ENCODE data around the gene RIMKLB.
"Not testable (repeated sequence)": the region's sequence is repeated elsewhere in the genome, so short reads cannot be mapped to it uniquely, and the experiment has no call there.

RIMKLB gene

DNA sequence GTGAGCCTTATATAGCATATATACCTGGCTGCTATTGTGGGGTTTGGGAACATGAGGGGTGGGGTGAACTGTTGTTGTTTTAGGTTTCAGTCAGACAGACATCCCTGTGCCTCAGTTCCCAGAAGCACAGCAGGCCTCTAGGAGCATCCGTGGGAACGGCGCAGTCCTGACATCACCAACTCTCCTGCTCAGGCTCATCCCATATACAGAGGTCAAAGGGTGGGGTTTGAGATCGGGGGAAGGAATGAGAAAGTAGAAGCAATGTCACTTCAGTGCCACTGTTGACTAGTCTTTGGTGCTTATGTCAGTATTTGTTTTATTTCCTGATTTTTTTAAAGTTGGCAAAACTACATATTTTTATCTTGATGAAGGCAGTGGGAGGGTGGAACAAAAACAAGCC is 81.5 kb downstream of the RIMKLB start:
- DNase-seq (ENCODE audit: low read depth) = no peak

DNA sequence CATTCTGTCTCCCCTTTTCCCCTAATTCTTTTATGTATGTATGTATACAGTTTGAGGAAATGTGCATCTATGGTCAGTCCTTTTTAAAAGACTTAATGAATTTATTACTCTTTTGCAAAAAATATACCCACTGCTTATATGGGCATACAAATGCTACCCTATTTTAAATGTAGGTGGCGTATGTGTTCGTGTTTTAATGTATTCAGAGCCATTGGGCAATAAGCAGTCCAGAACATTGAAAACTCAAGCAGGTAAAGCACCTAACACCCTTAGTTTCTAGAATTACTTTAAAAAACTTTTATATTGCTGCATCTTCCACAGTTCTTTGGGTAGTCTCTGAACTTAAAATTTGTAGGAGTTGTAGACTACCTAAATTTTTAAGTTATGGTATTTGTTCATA is 82.1 kb downstream of the RIMKLB start:
- DNase-seq (ENCODE audit: low read depth) = no peak

DNA sequence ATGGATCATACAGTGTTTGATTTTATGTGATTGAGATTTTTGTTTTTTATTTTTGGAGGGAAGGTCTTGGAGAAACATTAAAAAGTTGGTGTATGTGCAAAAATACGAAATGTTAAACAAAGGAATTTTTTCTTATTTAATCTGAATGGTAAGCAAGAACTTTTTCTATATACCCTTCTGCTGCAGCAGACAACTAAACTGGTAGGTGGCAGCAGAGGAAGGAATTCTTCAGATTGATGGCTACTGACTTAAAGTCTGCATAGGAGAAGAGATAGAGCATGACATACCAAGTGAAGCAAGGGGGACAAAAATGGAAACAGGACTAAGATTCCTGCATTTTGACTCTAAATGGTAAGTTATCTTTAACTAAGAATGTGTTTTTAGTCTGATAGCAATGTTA is 82.6 kb downstream of the RIMKLB start:
- no peak for DNase-seq (ENCODE audit: low read depth)

DNA sequence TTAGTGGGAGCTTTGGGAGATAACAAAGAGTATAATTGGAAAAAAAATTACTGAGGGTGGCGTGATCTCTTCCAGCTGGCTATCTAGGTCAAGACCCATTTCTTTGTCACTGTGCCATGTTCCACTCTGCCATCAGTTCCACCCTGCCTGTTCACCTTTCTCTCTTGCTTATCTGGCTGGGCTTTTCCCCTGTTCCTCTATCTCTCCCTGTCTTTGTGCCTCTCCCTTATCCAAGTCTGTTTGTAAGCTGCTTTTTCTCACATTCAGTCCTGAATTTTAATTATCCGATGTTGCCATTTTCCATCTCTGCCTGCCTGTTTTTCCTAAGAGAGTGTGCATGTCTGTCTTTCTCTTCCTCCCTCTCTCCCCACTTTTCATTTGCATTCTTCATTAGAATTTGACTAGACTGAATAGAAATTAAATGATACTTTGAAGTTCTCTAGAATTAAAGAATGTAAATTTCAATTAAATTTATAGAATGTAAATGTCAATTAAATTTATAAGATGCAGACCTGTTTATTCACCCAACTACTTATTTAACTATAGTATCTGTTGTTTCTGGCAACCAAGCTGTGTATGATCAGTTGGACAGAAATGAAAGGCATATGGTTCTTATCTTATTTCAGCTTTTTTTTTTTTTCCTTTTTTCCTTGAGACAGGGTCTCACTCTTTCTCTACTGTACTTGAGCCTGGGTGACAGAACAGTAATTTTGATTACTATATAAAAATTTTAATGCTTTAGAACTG is 83.8 kb downstream of the RIMKLB start:
- no peak for DNase-seq (ENCODE audit: low read depth)

DNA sequence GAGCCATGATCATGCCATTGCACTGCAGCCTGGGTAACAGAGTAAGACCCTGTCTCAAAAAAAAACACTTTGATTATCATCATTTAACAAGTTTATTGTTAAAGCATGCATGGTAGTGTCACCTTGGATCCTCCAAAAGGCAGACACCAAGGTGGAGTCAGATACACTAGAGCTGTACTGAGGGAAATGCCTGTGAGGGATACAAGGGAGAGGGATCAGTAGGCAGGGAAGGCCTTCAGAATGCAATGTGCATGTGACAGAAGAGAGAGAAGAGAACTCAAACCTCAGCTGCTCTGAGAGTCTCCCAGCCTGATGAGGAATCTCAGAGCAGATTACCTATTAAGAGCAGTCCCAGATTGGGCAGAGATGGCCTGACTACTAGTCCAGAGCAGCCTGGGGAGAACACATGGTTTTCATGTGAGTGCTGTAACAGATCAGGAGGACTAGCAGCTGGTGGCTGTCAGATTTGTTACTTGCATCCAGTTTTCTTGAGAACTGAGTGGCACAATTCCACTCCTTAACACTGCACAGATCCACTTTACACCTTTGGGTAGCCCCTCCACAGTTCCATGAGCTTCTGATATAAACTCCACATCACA is 86.6 kb downstream of the RIMKLB start:
- DNase-seq (ENCODE audit: low read depth) = no peak

DNA sequence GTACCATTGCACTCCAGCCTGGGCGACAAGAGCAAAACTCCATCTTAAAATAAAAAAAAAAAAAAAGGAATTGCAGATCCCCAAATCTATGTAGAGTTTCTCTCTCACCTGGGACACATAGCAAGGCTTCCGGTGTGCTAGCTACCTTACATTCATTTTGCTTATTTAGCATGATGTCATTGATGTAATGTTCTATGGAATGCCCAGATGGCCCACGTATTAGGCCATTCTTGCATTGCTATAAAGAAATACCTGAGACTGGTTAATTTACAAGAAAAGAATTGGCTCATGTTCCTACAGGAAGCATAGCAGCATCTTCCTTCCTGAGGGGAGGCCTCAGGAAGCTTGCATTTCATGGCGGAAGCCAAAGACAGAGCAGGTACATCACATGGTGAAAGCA is 87.7 kb downstream of the RIMKLB start:
- DNase-seq (ENCODE audit: low read depth) = no peak

DNA sequence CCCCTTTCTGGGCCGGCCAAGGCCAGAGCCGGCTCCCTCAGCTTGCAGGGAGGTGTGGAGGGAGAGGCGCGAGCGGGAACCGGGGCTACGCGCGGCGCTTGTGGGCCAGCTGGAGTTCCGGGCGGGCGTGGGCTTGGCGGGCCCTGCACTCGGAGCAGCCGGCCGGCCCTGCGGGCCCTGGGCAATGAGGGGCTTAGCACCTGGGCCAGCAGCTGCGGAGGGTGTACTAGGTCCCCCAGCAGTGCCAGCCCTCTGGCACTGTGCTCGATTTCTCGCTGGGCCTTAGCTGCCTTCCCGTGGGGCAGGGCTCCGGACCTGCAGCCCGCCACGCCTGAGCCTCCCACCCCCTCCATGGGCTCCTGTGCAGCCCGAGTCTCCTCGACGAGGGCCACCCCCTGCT is 89.4 kb downstream of the RIMKLB start:
- DNase-seq (ENCODE audit: low read depth) = not testable (repeated sequence)

DNA sequence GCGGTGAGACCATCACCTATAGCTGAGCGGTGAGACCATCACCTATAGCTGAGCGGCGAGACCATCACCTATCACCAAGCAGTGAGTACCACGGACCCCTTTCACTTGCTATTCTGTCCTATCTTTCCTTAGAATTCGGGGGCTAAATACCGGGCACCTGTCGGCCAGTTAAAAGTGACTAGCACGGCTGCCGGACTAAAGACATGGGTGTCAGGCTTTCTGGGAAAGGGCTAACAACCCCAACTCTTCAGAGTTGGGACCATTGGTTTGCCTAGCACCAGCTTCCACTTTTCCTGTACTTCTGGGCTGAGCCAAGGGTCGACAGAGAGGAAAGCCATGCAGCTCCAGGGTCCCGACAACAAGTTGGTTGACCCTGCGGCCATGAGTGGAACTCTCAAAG is 90.9 kb downstream of the RIMKLB start:
- DNase-seq (ENCODE audit: low read depth) = not testable (repeated sequence)

DNA sequence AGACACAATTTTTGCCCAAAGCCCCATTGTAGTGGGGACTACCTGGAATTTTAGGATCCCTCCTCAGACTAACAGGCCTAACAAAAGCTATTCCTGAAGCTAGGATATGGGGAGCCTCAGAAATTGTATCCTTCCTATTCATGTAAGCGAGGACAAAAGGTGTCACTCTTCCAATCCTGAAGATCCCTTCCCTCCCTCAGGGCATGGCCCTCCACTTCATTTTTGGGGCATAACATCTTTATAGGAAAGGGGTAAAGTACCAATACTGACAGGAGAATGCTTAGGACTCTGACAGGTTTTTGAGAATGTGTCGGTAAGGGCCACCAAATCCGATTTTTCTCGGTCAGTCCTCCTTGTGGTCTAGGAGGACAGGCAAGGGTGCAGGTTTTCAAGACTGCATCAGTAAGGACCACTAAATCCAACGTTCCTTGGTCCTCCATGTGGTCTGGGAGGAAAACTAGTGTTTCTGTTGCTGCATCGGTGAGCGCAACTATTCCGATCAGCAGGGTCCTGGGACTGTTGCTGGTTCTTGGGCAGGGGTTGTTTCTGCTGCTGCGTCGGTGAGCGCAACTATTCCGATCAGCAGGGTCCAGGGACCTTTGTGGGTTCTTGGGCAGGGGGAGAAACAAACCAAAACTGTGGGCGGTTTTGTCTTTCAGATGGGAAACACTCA is 91.7 kb downstream of the RIMKLB start:
- not testable (repeated sequence) for DNase-seq (ENCODE audit: low read depth)

DNA sequence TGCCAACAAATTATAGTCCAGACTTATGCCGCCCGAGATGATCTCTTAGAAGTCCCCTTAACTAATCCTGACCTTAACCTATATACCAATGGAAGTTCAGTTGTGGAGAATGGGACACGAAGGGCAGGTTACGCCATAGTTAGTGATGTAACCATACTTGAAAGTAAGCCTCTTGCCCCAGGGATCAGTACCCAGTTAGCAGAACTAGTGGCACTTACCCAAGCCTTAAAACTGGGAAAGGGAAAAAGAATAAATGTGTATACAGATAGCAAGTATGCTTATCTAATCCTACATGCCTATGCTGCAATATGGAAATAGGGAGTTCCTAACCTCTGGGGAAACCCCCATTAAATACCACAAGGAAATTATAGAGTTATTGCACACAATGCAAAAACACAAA is 95.4 kb downstream of the RIMKLB start:
- not testable (repeated sequence) for DNase-seq (ENCODE audit: low read depth)

DNA sequence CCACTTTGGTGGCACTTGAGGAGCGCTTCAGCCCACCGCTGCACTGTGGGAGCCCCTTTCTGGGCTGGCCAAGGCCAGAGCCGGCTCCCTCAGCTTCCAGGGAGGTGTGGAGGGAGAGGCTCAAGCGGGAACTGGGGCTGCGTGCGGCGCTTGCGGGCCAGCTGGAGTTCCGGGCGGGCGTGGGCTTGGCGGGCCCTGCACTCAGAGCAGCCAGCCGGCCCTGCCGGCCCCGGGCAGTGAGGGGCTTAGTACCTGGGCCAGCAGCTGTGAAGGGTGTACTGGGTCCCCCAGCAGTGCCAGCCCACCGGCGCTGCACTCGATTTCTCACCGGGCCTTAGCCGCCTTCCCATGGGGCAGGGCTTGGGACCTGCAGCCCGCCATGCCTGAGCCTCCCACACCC is 96.8 kb downstream of the RIMKLB start:
- not testable (repeated sequence) for DNase-seq (ENCODE audit: low read depth)

DNA sequence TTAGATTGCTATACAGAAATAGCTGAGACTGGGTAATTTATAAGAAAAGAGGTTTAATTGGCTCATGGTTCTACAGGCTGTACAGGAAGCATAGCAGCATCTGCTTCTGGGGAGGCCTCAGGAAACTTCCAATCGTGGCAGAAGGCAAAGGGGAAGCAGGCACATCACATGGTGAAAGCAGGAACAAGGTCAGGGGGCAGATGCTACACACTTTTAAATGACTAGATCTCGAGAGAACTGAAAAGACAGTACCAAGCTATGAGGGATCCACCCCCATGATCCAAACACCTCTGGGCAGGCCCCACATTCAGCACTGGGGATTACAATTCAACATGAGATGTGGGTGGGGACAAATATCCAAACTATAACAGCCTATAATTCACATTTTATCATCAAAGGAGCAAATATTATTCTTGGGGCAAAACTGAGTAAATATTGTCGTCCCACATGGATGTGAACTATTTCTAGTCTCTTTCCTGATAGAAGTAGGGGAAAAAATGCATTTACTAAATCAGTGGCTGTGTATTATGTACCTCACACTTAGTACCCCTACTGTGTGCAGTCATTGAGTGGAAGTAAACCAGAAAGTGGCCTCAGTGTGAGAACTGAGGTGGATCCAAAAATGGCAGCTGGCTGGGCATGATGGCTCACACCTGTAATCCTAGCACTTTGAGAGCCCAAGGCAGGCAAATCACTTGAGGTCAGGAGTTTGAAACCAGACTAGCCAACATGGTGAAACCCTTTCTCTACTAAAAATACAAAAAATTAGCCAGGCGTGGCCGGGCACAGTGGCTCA is 99.2 kb downstream of the RIMKLB start:
- DNase-seq (ENCODE audit: low read depth) = no peak

DNA sequence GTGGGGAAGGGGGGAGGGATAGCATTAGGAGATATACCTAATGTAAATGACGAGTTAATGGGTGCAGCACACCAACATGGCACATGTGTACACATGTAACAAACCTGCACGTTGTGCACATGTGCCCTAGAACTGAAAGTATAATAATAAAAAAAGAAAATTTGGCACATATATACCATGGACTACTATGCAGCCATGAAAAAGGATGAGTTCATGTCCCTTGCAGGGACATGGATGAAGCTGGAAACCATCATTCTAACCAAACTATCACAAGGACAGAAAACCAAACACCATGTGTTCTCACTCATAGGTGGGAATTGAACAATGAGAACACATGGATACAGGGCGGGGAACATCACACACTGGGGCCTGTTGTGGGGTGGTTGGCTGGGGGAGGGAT is 103.4 kb downstream of the RIMKLB start:
- DNase-seq (ENCODE audit: low read depth) = not testable (repeated sequence)

DNA sequence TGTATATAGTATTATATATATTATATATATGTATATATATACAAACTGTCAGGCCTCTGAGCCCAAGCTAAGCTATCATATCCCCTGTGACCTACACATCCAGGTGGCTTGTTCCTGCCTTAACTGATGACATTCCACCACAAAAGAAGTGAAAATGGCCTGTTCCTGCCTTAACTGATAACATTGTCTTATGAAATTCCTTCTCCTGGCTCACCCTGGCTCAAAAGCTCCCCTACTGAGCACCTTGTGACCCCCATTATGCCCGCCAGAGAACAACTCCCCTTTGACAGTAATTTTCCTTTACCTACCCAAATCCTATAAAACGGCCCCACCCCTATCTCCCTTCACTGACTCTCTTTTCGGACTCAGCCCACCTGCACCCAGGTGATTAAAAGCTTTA is 107.0 kb downstream of the RIMKLB start:
- DNase-seq (ENCODE audit: low read depth) = not testable (repeated sequence)

DNA sequence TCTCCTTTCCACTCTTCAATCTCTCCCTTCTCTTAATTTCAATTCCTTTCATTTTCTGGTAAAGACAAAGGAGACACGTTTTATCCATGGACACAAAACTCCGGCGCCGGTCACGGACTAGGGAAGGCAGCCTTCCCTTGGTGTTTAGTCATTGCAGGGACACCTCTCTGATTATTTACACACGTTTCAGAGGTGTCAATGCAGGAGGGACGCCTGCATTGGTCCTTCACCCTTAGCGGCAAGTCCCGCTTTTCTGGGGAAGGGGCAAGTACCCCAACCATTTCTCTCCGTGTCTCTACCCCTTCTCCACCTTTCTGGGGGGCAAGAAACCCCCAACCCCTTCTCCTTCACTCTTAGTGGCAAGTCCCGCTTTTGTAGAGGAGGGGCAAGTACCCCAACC is 107.7 kb downstream of the RIMKLB start:
- not testable (repeated sequence) for DNase-seq (ENCODE audit: low read depth)

DNA sequence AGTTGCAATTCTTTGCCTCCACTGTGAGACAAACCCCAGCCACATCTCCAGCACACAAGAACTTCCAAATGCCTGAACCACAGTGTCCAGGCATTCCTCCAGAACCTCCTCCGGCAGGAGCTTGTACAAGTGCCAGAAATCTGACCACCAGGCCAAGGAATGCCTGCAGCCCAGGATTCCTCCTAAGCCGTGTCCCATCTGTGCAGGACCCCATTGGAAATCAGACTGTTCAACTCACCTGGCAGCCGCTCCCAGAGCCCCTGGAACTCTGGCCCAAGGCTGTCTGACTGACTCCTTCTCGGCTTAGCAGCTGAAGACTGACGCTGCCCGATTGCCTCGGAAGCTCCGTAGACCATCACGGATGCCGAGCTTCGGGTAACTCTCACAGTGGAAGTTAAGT is 109.3 kb downstream of the RIMKLB start:
- DNase-seq (ENCODE audit: low read depth) = not testable (repeated sequence)

DNA sequence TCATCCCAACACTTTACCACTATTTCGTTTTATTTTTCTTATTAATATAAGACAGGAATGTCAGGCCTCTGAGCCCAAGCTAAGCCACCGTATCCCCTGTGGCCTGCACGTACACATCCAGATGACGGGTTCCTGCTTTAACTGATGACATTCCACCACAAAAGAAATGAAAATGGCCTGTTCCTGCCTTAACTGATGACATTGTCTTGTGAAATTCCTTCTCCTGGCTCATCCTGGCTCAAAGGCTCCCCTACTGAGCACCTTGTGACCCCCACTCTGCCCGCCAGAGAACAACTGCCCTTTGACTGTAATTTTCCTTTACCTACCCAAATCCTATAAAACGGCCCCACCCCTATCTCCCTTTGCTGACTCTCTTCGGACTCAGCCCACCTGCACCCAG is 112.3 kb downstream of the RIMKLB start:
- DNase-seq (ENCODE audit: low read depth) = not testable (repeated sequence)

DNA sequence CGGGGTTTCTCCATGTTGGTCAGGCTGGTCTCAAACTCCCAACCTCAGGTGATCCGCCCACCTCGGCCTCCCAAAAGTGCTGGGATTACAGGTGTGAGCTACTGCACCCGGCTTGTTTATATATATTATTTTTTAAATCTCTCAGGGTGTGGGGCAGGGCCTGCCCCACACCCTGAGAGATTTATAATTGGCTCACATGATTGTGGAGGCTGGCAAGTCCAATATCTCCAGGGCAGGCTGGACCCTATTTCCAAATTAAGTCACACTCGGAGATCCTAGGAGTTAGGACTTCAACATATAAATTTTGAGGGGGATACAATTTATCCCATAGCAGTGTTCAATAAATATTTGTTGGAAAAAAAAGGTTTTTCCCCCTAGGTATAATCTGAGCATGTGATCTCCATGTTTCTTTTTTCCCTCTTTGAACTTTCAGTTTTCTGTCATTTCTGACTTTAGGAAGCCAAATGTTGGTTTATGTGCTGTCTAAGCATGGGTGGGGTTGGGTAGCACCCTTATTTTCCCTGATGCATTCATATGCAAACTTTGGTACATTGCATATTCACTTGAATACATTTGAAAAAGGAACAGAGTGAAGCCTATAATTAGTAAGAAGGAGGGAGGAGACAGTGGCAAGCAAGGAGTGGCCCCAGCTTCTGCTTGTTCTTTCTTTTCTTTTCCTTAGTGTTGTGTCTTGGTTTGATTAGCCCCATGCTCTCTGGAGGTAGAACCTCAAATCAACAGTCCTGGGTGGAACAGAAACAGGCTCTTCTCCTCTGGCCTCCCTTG is 116.0 kb downstream of the RIMKLB start:
- no peak for DNase-seq (ENCODE audit: low read depth)

DNA sequence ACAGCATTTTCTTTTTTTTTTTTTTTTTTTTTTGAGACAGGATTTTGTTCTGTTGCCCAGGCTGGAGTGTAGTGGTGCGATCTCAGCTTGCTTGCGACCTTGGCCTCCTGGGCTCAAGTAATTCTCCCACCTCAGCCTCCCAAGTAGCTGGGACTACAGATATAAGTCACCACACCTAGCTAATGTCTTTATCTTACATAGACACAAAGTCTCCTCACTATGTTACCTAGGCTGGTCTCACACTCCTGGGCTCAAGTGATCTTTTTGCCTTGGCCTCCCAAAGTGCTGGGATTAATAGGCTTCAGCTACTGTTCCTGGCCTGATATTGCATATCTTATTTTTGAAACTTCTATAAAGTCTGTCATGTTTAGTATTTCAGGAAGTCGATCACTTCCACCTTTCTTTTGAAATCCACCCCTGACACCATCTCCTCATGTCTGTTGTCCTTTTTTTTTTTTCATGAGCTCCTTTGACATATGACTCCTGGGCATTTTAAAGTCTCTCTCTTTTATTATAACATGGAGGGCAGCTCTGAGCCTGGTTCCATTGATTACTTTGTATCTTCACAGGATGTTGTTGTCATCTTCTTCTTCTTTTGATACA is 118.8 kb downstream of the RIMKLB start:
- no peak for DNase-seq (ENCODE audit: low read depth)

DNA sequence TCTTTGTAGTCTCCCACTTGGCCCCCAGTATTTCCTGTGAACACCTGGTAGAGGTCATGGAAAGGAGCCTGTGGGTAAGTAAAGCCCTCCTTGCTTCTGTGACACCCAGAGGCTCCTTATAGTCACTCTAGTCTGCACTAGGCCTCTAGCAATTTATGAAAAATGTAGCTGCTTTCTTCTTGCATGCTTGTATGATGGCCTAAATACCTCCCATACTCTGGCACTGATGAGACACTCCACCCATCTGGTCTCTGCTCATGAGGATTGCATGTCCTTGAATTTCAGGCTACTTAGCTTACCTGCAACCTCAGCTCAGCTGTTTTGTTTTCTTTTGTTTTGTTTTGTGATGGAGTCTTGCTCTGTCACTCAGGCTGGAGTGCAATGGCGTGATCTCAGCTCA is 120.1 kb downstream of the RIMKLB start:
- no peak for DNase-seq (ENCODE audit: low read depth)

DNA sequence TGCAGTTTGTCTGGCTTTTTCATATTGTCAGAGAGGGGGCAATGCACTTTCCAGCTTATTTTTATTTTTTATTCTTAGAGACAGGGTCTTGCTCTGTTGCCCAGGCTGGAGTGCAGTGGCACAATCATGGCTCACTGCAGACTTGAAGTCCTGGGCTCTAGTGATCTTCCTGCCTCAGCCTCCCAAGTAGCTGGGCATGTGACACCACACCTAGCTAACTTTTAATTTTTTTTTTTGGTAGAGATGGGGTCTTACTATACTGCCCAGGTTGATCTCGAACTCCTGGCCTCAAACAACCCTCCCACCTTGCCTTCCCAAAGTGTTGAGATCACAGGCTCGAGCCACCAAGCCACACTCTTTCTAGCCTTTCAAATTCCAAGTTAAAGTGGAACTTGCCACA is 120.7 kb downstream of the RIMKLB start:
- DNase-seq (ENCODE audit: low read depth) = no peak

DNA sequence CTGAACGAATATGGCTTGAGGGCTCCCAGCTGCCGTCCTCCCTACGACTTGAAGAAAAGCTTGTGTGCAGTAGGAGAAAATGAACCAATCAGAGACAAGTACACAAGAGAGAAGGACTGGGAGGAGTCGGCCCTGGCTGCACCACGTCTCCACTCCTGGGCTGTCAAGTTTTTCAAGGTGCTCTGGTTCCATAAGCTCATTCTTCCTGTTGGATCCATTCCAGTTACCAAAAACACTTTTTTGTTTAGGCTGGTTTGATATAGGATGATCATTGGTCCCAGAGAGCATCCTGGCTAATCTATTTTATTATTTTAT is 121.8 kb downstream of the RIMKLB start:
- DNase-seq (ENCODE audit: low read depth) = no peak

All from stimulated activated CD8-positive, alpha-beta memory T cell treated with anti-CD3 and anti-CD28 coated beads, Interleukin-15, amount 100 ng/mL, for 1 hour (primary cell).